Measurements from ENCODE around the gene OPA1. TPM values are rescaled to one million over a fixed set of nuclear protein-coding genes. Genes with fewer than 3 reads are reported as not detected.

Gene OPA1
- total and polyA plus RNA-seq, 4 donors, result 13.2 to 54.5 (median 33.4) TPM

- H3K27me3 ChIP-seq (ENCODE audit: control insufficient read depth in 4 of 4, insufficient read depth in 4 of 4, low read length in 3 of 4), result no peaks in the 10 kb centered on the region
- H3K9me3 ChIP-seq (ENCODE audit: control insufficient read depth in 4 of 4, low read length in 3 of 4), result no peaks in the 10 kb centered on the region
- no peak for DNase-seq (ENCODE audit: low spot score)
- no peaks in the 10 kb centered on the region for H3K4me1 ChIP-seq (ENCODE audit: control insufficient read depth in 4 of 4, insufficient read depth in 4 of 4, low read length in 3 of 4)
- WGBS, result 87% methylated on average over 6 of the region's 6 CpGs
- no peak overlapping the region for H3K9ac ChIP-seq (ENCODE audit: low read depth in 1 of 2, low read length in 2 of 2)
- H3K4me3 ChIP-seq (ENCODE audit: low read depth in 1 of 3, low read length in 3 of 3), result no peak overlapping the region
- H3K27ac ChIP-seq (ENCODE audit: low read depth in 1 of 2, low read length in 2 of 2), result no peak overlapping the region
- TF ChIP-seq TAF1 (conservative IDR thresholded peaks at IDR 0.05) (no peak), EGR1 (IDR thresholded peaks at IDR 0.05; ENCODE audit: low read depth in 2 of 2) (no peak), HNF4G (IDR thresholded peaks at IDR 0.05) (no peak)
- H3K36me3 ChIP-seq (ENCODE audit: control insufficient read depth in 4 of 4, insufficient read depth in 3 of 4, low read depth in 1 of 4, low read length in 3 of 4), result peaks cover 4 to 59% (median 44%) of the 10 kb centered on the region in 4 donors
Observed at GRCh38 chr3:193645806-193646205, 52.8 kb downstream of the OPA1 start.

GRCh38 chr3:193648542-193649076, 55.6 kb downstream of the OPA1 start:
- no peaks in the 10 kb centered on the region for H3K4me1 ChIP-seq (ENCODE audit: control insufficient read depth in 4 of 4, insufficient read depth in 4 of 4, low read length in 3 of 4)
- no peaks in the 10 kb centered on the region for H3K27me3 ChIP-seq (ENCODE audit: control insufficient read depth in 4 of 4, insufficient read depth in 4 of 4, low read length in 3 of 4)
- no peak overlapping the region for H3K9ac ChIP-seq (ENCODE audit: low read depth in 1 of 2, low read length in 2 of 2)
- no peak for TF ChIP-seq HNF4G (IDR thresholded peaks at IDR 0.05)
- DNase-seq (ENCODE audit: low spot score), result no peak
- 94% methylated on average over 2 of the region's 2 CpGs for WGBS
- no peaks in the 10 kb centered on the region for H3K9me3 ChIP-seq (ENCODE audit: control insufficient read depth in 4 of 4, low read length in 3 of 4)
- H3K27ac ChIP-seq (ENCODE audit: low read depth in 1 of 2, low read length in 2 of 2), result no peak overlapping the region
- peaks cover 2 to 57% (median 36%) of the 10 kb centered on the region in 4 donors for H3K36me3 ChIP-seq (ENCODE audit: control insufficient read depth in 4 of 4, insufficient read depth in 3 of 4, low read depth in 1 of 4, low read length in 3 of 4)
- H3K4me3 ChIP-seq (ENCODE audit: low read depth in 1 of 3, low read length in 3 of 3), result no peak overlapping the region

- no peak for DNase-seq (ENCODE audit: low spot score)
- Histone ChIP-seq H3K9me3 (ENCODE audit: control insufficient read depth in 4 of 4, low read length in 3 of 4) (no peaks in the 10 kb centered on the region), H3K27me3 (ENCODE audit: control insufficient read depth in 4 of 4, insufficient read depth in 4 of 4, low read length in 3 of 4) (no peaks in the 10 kb centered on the region), H3K36me3 (ENCODE audit: control insufficient read depth in 4 of 4, insufficient read depth in 3 of 4, low read depth in 1 of 4, low read length in 3 of 4) (peaks cover 0 to 38% (median 23%) of the 10 kb centered on the region in 4 donors), H3K9ac (ENCODE audit: low read depth in 1 of 2, low read length in 2 of 2) (no peak overlapping the region), H3K4me3 (ENCODE audit: low read depth in 1 of 3, low read length in 3 of 3) (no peak overlapping the region), H3K4me1 (ENCODE audit: control insufficient read depth in 4 of 4, insufficient read depth in 4 of 4, low read length in 3 of 4) (no peaks in the 10 kb centered on the region), H3K27ac (ENCODE audit: low read depth in 1 of 2, low read length in 2 of 2) (no peak overlapping the region)
- TF ChIP-seq RXRA (IDR thresholded peaks at IDR 0.05) (no peak), RAD21 (IDR thresholded peaks at IDR 0.05) (no peak), TAF1 (conservative IDR thresholded peaks at IDR 0.05) (no peak), CTCF (IDR thresholded peaks at IDR 0.05; ENCODE audit: low read depth, low read length, missing input control) (no peak), JUND (IDR thresholded peaks at IDR 0.05) (no peak), YY1 (IDR thresholded peaks at IDR 0.05) (no peak), HNF4A (conservative IDR thresholded peaks at IDR 0.05) (no peak), NR2F2 (IDR thresholded peaks at IDR 0.05) (no peak), ZBTB33 (IDR thresholded peaks at IDR 0.05) (no peak), HNF4G (IDR thresholded peaks at IDR 0.05) (no peak), FOXA2 (IDR thresholded peaks at IDR 0.05) (no peak), ATF3 (IDR thresholded peaks at IDR 0.05) (no peak), GABPA (IDR thresholded peaks at IDR 0.05 in 1 of 2, conservative IDR thresholded peaks at IDR 0.05 in 1 of 2) (no peak), EGR1 (IDR thresholded peaks at IDR 0.05; ENCODE audit: low read depth in 2 of 2) (no peak), REST (IDR thresholded peaks at IDR 0.05) (no peak), SP1 (IDR thresholded peaks at IDR 0.05) (no peak), MAX (IDR thresholded peaks at IDR 0.05) (no peak), FOXA1 (IDR thresholded peaks at IDR 0.05) (no peak)
- 94% methylated on average over 2 of the region's 2 CpGs for WGBS
Observed at GRCh38 chr3:193650585-193650984, 57.6 kb downstream of the OPA1 start.
